ENCODE measurements around the gene ANKS1B.

Gene ANKS1B

DNA sequence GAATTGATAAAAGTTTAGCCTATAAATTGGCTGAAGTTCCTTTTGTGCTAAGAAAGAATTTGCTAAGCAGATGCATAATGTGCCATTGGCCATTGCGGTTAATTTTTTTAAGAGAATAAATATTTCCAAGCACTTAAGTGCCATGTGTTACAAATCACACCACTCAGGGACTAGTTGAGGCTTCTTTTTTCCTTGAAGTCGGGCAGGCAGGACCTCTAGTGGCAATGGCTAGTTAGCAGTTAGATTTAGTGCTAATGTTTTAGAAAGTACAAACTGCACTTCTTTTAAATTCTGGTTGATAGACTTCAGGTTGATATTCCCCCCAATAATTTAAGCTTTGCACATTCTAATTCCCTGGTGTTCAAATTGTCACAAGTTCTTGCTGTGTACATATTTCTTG lies 1045.4 kb downstream of the ANKS1B start:
- no peaks in the 10 kb centered on the region for H3K4me1 Mint-ChIP-seq
- no peaks in the 10 kb centered on the region for H3K27me3 Mint-ChIP-seq (ENCODE audit: low read depth)
- peaks cover 12% of the 10 kb centered on the region for H3K9me3 Mint-ChIP-seq
- TF ChIP-seq CTCF (IDR thresholded peaks at IDR 0.05; ENCODE audit: unreplicated experiment in 3 of 3): peak; percentile 32 to 55 (median 40)
- no peaks in the 10 kb centered on the region for H3K36me3 Mint-ChIP-seq (ENCODE audit: low read depth)
- H3K4me3 Mint-ChIP-seq: no peak overlapping the region
- no peak overlapping the region for H3K27ac Mint-ChIP-seq

DNA sequence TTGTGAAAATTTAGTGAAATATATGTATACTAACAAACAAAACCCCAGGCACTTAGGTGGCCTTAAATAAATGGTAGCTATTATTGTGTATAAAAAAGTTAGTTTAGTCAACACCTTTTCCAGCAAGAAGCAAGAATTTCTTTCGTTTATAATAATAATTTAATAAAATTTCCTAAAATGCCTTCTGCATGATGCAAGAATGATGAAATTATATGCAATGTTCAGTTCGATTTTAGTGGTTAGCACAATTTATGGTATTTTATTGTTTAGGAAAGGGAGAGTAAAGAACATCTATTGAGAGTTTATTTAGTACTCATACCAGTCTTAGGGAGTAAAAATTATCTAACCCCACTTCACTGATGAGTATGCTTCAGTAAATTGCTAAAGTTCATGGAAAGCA lies 1048.9 kb downstream of the ANKS1B start:
- H3K4me1 Mint-ChIP-seq: no peaks in the 10 kb centered on the region
- H3K9me3 Mint-ChIP-seq: peaks cover 10% of the 10 kb centered on the region
- peaks cover 5% of the 10 kb centered on the region for H3K27me3 Mint-ChIP-seq (ENCODE audit: low read depth)
- H3K4me3 Mint-ChIP-seq: no peak overlapping the region
- H3K36me3 Mint-ChIP-seq (ENCODE audit: low read depth): no peaks in the 10 kb centered on the region
- no peak for TF ChIP-seq CTCF (IDR thresholded peaks at IDR 0.05; ENCODE audit: unreplicated experiment in 3 of 3)
- no peak overlapping the region for H3K27ac Mint-ChIP-seq

- Mint-ChIP-seq H3K36me3 (ENCODE audit: low read depth) (no peaks in the 10 kb centered on the region), H3K27ac (no peak overlapping the region), H3K4me3 (no peak overlapping the region), H3K4me1 (no peaks in the 10 kb centered on the region), H3K9me3 (peaks cover 12% of the 10 kb centered on the region), H3K27me3 (ENCODE audit: low read depth) (no peaks in the 10 kb centered on the region)
- TF ChIP-seq CTCF (IDR thresholded peaks at IDR 0.05; ENCODE audit: unreplicated experiment in 3 of 3): no peak
Observed at GRCh38 chr12:98922871-98923270, 1061.9 kb downstream of the ANKS1B start.

GRCh38 chr12:98918176-98918863 lies 1066.4 kb downstream of the ANKS1B start:
- no peaks in the 10 kb centered on the region for H3K27me3 Mint-ChIP-seq (ENCODE audit: low read depth)
- H3K36me3 Mint-ChIP-seq (ENCODE audit: low read depth): no peaks in the 10 kb centered on the region
- no peak for TF ChIP-seq CTCF (IDR thresholded peaks at IDR 0.05; ENCODE audit: unreplicated experiment in 3 of 3)

GRCh38 chr12:98916106-98916505 lies 1068.6 kb downstream of the ANKS1B start:
- Mint-ChIP-seq H3K36me3 (ENCODE audit: low read depth) (no peaks in the 10 kb centered on the region), H3K9me3 (no peaks in the 10 kb centered on the region), H3K27me3 (ENCODE audit: low read depth) (no peaks in the 10 kb centered on the region), H3K4me3 (no peak overlapping the region), H3K4me1 (no peaks in the 10 kb centered on the region), H3K27ac (no peak overlapping the region)
- no peak for TF ChIP-seq CTCF (IDR thresholded peaks at IDR 0.05; ENCODE audit: unreplicated experiment in 3 of 3)

More at GRCh38 chr12:98918176-98918863, 1066.4 kb downstream of the ANKS1B start:
- Mint-ChIP-seq H3K4me1 (no peaks in the 10 kb centered on the region), H3K4me3 (no peak overlapping the region), H3K9me3 (no peaks in the 10 kb centered on the region), H3K27ac (no peak overlapping the region)

DNA sequence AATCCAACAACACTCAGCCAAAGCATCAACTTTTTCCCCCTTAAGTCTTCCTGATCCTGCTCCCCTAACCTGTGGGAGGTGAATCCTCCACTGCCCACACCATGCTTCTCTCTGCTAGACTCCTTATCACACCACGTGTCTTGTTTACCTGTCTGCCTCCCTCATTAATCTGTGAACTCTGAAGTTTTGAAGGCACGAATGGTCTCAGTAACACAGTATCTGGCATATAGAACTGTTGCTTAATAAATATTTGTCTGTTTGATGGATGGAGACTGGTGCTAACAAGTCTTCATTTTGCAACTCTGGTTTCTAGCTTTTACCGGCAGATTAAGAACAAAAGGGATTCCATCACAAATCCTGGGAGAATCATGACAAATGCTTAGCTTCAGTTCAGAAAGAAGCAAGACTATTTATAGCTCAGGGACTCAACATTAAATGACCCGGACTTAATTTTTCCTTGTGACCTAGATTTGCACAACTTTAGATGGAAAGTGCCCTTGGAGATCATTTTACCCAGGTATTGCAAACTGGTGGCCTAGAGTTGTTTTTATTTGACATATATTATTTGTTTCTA lies 1072.2 kb downstream of the ANKS1B start:
- no peaks in the 10 kb centered on the region for H3K9me3 Mint-ChIP-seq
- no peak overlapping the region for H3K27ac Mint-ChIP-seq
- no peak overlapping the region for H3K4me3 Mint-ChIP-seq
- H3K36me3 Mint-ChIP-seq (ENCODE audit: low read depth): no peaks in the 10 kb centered on the region
- no peaks in the 10 kb centered on the region for H3K27me3 Mint-ChIP-seq (ENCODE audit: low read depth)
- TF ChIP-seq CTCF (IDR thresholded peaks at IDR 0.05; ENCODE audit: unreplicated experiment in 3 of 3): no peak
- H3K4me1 Mint-ChIP-seq: no peaks in the 10 kb centered on the region
